Forelimb muscle (tissue), 1 donor: ENCODE data around the gene NFX1. TPM values are rescaled to one million over a fixed set of nuclear protein-coding genes. Genes with fewer than 3 reads are reported as not detected.
"Not testable (repeated sequence)": the region's sequence is repeated elsewhere in the genome, so short reads cannot be mapped to it uniquely, and the experiment has no call there.

ENCODE experiments used
- DNase-seq: peaks from one replicate; pipeline ENCODE4 v3.0.0-alpha.2; 2013; ENCODE audit warnings: low read depth
- polyA plus RNA-seq: library from polyadenylated mRNA; unstranded; fragments of 120-200 nt; gene quantifications from one replicate; pipeline ENCODE4 v1.2.1, GENCODE V29; 2013; ENCODE audit not compliant: insufficient read length

NFX1 gene
- polyA plus RNA-seq, 1 donor = 26.0 TPM

DNA sequence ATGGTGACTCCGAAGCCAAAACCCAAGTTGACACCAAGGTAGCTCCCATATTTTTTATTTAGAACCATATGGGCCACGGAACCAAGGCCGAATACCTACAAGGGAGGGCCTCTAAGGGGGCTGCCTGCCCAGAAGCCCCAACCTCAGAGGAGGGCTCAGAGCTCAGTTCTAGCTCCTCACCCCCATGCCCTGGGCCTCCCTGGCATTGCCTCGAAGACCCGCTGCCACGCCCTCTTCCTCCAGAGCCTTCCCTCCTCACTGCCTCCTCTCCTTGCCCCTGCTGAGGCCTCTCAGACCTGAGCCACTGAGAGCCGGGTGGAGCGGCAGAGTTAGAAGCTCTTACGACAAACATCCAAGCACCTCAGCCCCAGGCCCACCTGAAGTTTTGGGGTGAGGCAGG is 96.7 kb downstream of the NFX1 start:
- DNase-seq = not testable (repeated sequence)

DNA sequence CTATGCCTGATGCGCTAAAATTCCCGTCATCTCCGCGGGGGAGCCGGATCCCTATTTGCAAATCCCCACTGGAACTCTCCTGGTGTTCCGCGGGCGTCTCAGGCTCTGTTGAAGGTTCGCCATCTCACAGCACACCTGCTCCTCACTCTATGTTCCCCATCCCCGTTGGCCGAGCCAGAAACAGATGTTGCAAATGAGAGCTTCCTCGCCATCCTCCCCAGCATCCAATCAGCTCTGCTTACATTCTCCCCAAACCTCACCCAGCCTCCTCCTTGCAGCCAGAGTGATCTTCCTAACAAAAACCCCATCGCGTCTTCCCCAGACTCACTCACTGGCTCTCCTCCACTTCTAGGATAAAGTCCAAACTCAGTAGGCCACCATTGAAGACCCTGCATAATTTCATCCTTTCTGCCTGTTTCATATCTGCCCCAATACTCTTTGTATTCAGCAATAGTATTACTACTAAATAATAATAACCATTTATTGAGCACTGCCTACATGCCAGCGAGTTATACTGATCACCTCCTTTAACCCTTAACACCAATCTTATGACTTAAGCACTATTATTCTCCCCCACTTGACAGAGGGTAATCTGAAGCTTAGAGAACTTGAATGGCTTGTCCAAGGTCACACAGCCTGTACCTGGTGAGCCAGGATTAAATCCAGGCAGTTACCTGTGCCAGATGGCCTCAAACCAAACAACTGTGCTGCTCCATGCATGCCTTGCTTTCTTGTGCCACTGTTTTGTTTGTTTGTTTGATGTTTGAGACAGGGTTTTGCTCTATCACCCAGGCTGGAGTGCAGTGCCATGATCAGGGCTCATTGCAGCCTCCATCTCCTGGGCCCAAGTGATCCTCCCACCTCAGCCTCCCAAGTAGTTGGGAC is 98.0 kb downstream of the NFX1 start:
- no peak for DNase-seq

DNA sequence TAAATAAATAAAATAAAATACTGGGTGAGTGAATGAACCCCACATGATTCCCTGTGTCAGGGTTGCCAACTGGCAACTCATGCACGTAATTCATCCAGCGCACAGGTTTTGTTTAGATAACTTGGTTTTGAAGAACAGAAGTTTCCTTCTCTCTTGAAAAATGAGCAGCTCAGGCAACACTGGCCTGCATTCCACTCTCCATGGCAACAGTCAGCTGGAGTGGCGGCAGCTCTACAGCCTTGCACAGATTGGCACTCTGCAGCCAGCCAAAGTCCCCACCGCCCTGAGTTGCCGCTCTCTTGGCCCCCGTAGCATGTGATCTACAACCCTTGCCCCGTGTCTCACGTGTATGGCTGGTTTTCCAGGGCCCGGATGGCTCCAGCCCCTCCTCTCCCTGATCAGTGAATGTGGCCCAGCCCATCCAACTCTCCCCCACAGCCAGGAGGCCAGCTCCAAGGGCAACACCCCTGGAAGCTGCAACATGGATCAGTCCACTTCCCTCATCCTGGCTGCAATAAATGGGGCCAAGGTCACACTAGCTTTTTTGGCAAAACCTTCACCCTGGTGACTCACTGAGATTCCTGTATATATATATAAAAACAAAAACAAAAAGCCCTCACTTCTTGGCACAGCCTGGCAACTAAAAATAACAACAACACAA is 100.9 kb downstream of the NFX1 start:
- DNase-seq = peak; percentile 49

DNA sequence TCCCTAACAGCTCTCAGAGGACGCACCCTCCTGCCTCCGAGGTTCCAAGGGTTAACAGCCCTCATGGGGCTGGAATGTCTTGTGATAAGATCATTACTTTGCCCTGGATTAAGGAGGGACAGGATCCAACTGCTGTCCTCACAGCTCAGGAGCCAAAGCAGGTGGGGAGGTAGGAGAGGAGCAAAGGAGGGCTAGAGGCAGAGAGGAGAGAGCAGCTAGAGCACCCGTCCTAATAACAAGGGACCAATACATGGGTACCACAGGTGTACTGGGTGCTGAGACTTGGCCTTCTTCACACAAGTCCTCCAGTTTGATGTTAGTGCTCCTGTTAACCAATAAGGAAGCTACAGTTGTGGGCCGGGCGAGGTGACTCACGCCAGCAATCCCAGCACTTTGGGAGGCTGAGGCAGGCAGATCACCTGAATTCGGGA is 102.3 kb downstream of the NFX1 start:
- not testable (repeated sequence) for DNase-seq

DNA sequence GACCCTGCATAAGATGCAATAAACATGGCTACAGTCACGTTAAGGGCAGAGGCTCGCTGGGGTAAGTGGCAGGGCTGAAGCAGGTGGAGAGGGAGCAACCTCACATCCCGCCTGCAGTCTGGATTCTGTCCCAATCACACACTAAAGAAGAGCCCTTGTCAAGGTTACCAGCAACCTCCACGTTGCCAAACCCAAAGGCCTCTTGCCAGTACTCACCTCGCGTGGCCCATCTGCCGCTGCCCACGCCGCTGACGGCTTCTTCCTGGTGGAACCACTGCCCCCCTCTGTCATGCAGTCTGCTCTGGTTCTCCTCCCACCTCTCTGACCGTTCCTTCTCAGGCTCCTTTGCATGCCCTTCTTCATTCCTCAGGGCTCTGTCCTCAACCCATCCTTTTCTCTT is 103.3 kb downstream of the NFX1 start:
- no peak for DNase-seq

DNA sequence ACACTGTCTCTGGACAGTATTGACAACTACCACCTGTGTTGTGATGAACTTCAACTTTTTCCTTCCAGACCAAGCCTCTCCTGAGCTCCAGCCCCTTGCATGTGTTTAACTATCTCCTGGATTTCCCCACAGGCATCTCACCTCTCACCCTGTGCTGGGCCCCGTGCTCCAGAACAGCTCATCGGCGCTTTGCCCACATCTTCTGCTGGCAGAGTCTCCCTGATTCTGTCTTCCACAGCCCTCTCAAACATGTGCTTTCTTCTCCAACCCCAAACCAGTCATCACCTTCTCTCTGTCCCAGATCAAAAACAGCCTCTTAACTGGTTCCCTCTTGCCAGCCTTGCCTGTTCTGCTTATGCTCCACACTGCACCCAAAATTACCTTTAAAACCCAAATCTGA is 103.7 kb downstream of the NFX1 start:
- not testable (repeated sequence) for DNase-seq

DNA sequence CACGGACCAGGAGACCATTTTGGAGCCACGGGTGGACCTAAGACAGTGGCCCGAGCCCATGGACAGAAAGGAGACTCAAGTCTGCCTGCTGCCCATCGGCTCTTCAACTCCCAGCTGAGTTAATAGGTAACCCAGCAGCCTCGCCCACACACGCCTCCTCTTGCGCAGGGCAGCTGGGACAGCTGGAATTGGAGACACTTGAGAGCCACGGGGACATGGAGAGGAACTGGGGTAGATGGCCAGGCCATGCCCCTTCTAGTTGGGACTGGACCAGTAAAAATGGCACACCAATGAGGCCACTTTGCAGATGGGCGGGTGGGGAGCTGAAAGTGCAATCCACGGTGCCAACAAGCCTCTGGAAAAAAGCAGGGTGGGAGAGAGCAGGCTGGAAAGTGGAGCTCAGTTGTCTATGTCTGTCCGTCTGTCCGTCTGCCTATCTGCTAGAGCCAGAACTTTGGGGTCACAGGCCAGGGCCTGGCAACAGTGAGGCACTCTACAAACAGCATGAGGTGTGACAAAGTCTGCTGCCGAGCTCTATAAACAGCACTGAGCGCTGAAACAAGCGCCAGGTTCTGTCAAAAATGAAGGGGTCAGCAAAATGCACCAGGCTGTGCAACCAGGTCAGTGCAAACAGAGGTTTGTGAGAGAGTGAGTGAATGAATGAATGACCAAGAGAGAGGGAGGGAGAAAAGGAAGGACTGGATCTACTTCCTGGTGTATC is 105.0 kb downstream of the NFX1 start:
- DNase-seq = not testable (repeated sequence)

DNA sequence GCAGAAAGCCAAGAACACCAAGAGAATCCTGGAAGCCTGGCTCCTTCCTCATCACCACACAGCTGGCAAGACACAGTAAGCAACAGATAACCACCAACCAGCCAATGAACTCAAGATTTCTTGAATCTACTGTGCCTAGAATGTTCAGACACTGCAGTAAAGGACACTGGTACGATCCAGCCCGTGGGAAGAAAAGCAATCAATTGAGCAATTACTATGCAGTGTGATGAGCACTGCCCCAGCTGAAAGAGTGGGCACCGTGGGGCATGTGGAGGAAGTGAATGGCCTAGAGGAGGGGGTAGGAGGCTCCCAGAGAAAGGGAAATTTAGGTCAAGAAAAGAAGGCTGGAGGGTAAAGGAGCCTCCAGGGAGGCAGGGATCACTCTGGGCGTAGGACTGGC is 107.5 kb downstream of the NFX1 start:
- DNase-seq = not testable (repeated sequence)

DNA sequence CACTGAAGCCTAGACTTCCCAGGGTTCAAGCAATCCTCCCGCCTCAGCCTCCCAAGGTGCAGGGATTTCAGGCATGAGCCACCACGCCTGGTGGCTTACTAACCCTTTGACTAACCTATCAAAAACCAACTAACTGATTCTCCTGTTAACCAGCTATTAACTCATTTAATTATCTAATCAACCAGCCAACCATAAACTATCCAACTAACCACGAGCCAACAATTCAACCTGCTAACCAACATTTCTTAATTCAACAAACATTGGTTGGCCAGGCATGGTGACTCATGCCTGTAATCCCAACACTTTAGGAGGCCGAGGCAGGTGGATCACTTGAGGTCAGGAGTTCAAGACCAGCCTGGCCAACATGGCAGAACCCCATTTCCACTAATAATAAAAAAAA is 108.7 kb downstream of the NFX1 start:
- DNase-seq = not testable (repeated sequence)

DNA sequence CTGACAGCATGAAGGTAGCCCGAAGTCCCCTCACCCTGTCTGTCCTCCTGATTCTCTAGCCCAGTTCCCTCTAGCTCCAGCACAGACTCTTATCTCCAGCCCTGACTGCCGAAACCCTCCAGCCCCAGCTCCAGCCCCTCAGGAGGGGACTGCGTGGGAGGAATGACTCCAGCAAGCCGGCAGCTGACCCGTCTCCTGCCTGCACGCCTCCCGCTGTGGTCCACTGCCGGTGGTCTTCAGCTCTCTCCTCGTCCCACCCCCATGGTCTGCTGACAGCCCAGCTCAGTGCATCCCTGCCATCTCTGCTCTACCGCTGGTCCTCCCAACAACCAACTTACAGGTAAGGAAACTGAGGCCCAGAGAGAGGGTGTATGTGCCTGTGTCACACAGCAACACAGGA is 111.5 kb downstream of the NFX1 start:
- not testable (repeated sequence) for DNase-seq

DNA sequence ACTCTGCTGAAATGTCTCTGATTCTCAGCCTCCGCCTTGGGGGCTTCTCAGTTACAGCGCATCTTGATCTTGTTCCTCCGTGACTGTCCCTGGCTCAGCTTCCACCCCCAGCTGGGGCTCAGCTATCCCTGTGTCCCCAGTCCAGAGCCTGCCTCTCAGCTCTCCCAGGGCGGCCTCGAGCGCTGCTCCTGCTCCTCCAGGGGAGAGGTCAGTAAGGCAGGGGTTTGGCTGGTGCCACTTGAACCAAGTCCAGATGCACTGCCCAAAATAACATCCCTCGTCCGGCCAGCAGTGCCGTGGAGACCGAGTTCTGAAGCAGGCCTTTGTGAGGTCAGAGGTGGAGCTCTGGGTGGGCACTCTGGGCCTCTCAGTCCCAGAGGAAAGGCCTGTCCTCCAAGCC is 112.1 kb downstream of the NFX1 start, which contains the start of gene AQP7:
Gene AQP7, minus strand, starts transcription at position 198 of the 400 bp plus-strand sequence. CDS start 1,306 bp downstream, outside the sequence.
- DNase-seq = not testable (repeated sequence)

DNA sequence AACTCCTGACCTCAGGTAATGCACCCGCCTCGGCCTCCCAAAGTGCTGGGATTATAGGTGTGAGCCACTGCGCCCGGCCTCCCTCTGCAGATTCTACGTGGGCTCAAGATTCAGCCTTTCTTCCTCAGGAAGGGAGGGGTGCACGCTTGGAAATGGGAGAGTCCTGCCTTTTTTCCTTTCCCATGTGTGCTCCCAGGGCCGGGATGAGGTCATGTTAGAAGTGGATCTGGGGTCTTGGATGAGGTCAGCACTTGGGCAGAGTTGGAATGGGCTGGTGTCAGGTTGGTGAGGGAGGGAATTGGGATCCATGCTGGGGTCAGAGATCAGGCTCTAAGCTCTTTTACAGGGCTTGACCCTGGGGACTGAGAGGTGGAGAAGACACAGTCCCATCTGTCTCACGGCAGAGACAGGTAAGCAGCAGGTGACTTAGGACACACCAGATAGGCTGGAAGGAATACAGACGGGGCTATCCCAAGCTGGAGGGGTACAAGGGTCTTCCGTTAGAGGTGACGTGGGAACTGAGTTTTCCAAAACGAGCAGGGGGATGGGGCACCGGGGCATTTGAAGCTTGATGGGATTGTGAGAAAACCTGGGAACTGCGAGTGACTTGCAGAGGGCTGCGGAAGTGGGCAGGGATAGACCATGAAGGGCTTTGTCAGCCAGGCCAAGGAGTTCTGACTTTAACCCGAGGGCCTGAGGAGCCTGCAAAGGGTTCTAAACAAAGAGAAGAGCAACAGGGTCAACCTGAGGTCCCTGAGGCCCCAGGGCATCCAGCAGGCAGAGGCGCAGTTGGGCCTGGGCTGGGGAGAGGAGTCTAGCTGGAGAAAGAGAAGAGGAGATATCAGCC is 113.8 kb downstream of the NFX1 start:
- no peak for DNase-seq

DNA sequence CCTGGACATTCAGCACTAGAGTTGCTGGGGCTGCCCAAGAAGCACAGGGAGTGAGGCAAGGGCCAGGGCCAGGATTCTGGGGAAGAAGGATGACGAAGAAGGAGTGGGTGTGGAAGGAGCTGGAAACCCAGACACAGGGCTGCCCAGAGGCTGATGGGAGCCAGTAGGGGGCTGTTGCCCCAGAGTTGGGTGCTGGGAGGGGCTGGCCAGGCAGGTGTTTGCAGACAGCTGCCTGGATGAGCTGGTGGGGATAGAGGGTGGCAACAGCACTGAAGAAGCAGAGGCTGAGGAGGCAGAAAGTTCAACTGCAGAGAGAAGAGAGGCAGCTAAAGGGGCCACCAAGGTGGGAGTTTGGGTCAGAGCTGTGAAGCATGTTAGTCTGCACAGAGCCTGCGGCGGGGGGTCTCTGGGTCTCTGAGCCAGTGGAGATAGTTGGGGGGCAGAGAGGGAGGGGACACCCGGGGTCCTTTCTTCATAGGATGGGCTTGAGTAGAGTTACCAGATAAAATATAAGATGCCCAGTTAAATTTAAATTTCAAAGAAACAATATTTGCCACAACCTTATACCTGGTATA is 114.6 kb downstream of the NFX1 start:
- DNase-seq = no peak

DNA sequence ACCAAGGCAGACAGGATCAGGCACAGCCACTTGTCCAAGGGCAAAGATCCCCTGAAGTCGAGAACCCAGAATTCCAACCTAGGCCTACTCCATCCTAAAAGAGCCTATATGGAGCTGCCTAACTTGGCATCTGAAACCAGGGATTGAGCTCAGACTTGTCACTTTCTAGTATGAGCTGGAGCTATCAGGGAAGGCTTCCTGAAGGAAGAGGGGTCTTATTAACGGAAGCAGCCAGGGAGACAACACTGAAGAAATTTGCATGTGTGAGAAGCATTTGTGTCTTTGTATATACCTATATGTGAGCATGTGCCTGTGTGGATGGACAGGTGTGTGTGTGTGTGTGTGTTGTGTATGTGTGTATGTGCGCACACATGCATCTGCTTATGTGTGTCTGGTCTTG is 116.7 kb downstream of the NFX1 start:
- DNase-seq = no peak

DNA sequence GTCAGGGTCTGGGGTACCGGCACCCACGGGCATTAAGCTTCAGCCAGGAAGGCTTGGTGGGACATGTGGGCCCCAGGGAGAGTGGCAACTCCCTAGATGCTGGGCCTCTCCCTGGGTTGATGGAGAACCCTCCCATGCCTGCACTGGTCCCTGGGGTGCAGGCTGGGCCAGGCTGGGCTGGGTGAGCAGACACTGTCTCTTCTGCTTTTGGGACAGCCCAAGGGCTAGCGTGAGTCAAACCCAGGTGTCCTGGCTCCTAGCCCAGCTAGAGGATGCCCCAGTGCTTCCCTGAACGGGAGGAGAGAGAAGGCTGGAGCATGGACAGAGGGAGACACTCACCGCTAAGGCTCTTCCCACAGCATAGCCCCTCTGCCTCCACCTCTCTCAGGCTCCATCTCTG is 117.8 kb downstream of the NFX1 start:
- DNase-seq = no peak

DNA sequence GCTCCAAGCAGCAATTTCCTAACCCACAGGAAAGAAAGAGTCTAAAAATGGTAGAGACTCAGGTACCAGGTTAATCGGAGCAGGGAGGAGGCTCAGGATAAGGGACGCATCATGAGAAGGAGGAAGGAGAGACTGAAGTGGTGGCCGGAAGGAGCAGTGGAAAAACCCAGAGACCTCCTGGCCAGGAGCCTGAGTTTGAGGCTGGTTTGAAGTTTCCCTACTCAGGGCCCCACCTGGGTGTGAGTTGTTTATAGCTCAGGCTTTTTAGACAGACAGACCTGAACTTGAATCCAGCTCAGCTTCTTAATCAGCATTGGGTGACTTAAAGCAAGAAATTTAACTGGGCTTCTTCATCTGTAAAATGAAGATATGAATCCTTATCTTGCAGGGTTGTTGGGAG is 124.0 kb downstream of the NFX1 start:
- DNase-seq = no peak

DNA sequence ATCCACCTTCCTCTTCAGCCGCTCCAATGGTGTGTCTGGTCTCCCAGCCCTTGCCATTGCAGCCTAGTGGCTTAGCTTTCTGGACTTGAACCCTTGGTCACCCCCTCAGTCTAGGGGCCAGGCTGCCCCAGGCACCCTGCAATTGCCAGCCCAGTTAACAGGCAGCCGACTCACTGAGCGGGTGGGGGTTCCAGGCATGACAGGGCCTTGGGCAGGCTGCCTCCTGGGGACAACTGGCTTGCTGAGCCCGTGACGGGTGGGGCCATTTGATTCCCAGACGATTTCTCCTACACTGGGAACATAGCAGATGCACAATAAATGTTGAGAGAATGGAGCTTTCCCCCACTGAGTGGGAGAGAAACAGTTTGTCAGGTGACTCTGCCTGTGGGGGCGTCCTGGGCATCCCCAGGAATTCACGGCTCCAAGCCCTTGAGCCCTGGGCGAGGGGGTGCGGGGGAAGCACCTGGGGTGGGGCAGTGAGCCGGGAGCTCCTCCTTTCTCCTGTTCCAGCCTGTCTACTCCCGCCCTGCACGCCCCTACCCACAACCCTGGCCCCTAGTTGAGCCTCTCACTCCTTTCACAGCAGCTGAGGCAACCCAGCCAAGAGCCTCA is 124.7 kb downstream of the NFX1 start:
- DNase-seq = no peak

DNA sequence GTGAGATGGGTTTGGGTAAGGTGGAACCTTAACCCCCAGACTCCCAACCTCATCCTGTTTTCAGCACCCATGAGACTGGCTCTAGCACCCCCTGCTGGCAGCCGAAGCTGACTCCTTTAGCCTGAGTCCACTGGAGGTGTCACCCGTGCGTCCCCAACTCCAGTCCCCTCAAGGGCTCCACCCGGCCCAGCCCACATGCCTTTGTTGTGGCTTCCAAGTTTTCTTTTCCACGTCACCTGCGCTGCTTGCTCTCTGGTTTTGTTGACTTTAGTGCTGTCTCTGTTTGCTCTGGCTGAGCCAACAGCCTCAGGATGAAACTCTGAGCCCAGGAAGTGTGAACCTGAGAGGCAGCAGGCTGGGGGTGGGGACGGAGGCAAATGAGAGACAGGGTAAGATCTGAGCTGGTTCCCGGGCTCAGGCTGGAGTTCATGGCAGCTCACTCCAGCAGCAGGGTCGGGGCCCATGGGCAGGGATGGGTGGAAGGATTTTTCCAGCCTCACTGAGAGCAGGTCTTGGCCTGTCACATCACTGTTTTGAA is 125.3 kb downstream of the NFX1 start:
- DNase-seq = no peak

DNA sequence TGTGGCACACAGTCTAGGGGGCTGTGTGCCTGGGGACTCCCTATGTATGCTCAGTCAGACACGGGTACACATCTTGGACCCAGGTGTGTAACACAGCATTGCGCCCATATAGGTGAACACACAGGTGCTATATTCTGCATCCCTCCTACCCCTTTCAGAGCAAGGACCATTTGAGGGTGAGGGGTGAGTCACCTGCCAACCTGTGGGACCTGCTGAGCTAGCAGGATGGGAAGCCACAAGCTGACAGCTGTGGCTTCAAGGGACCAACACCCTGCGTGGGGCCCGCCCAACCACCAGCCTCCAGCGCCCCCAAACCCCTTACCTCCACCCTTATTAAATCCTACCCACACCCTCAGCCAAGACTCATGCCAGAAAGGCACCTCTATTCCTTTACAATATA is 126.7 kb downstream of the NFX1 start:
- DNase-seq = no peak

DNA sequence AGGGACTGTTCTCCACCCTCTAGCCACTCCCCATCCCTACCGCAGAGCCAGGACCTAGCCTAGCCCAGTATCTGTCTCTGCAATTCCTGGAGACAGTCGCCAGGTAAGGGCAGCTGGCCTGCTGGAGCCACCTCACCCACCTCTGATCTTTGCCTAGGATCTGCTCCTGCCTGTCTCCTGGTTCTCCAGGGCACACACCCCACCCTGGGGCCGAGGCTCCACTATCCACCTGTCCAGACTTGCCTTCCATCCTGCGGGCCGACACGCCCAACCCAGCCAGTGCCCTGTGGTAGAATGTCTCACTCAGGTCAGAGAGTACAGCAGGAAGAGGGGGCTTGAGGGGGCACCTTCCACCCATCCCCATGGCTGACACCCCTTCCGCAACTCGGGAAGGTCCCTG is 127.8 kb downstream of the NFX1 start:
- no peak for DNase-seq
